Measurements from ENCODE around the gene COQ3.
A peak's percentile ranks its signal among the peaks of the same experiment; 100 is the strongest.

The COQ3 gene

DNA sequence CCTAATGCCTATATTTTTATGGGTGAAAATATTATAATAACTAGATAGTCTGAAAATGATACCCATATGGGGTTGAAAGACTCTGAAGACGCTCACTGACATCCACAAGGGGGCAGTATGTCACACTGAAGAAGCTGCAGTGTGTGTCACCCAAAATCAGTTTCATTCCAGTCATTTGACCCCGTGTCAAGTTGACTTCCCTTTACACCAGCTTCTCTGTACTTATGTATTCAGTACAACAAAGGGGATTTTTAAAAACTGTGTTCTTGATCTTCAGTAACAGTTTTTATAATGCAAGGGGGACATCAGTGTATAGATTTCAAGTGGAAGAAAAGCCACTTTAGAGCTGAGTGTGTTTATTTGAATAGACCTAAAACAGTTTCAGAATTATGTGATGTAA, 63.8 kb downstream of the COQ3 start:
- no peak overlapping the region for H3K27ac ChIP-seq
- in situ Hi-C loops (cut with HindIII; ENCODE audit: low pct_ligation_motif_present, low sequenced_read_pairs), result no loop called here
- no peaks in the 10 kb centered on the region for H3K36me3 ChIP-seq (replicated peaks)
- peak; percentile 86 for TF ChIP-seq CTCF (IDR thresholded peaks at IDR 0.05; ENCODE audit: low read depth, low read length, missing control alignments)
- H3K27me3 ChIP-seq (replicated peaks), result no peaks in the 10 kb centered on the region
- H3K4me3 ChIP-seq (ENCODE audit: low read depth, low read length), result no peak overlapping the region
- peak; percentile 76 for DNase-seq

DNA sequence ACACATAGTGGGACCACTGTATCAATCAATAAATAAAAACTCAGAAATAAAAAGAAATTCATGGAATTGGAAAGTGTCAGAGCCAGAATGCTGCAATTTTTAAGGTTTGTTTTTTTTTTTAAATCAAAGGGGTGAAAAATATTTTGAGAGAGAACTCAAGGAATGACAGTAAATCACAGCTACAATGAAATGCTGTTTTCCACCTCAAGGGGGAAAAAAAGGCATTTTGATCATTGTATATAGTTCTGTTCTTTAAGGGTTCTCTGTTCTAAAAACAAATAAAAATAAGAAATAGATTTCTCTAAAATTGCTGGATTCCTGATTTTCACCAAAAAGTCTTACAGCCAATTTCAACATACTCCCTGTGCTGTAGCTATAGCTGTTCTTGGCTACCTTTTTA, 69.0 kb downstream of the COQ3 start:
- Histone ChIP-seq H3K27me3 (replicated peaks) (no peaks in the 10 kb centered on the region), H3K4me3 (ENCODE audit: low read depth, low read length) (no peak overlapping the region), H3K36me3 (replicated peaks) (no peaks in the 10 kb centered on the region), H3K27ac (no peak overlapping the region)
- in situ Hi-C loops (cut with HindIII; ENCODE audit: low pct_ligation_motif_present, low sequenced_read_pairs), result no loop called here
- no peak for TF ChIP-seq CTCF (IDR thresholded peaks at IDR 0.05; ENCODE audit: low read depth, low read length, missing control alignments)
- no peak for DNase-seq
